Liver (tissue), 9 donors: ENCODE measurements around the gene SH2D2A. TPM values are rescaled to one million over a fixed set of nuclear protein-coding genes. Genes with fewer than 3 reads are reported as not detected.

ENCODE experiments used
- DNase-seq: peaks from one replicate; pipeline ENCODE4 v3.0.0-alpha.2; 2017; ENCODE audit warnings: low spot score
- H3K27ac ChIP-seq, 2 donors: one replicate each; pipeline ENCODE4 v1.7.0; 2013; ENCODE audit warnings: inconsistent platforms in 2 of 2, low read length in 2 of 2, control low read depth in 1 of 2, low read depth in 1 of 2, mild to moderate bottlenecking in 1 of 2
- H3K27me3 ChIP-seq, 4 donors: one replicate each; pipeline versions ENCODE4 v1.6.1 to v1.7.0; 2013; ENCODE audit warnings: low read length in 3 of 4, inconsistent platforms in 1 of 4, mild to moderate bottlenecking in 1 of 4, moderate library complexity in 1 of 4; ENCODE audit not compliant: control insufficient read depth in 4 of 4, insufficient read depth in 4 of 4
- H3K36me3 ChIP-seq, 4 donors: one replicate each; pipeline versions ENCODE4 v1.6.1 to v1.7.0; 2013; ENCODE audit warnings: low read length in 3 of 4, mild to moderate bottlenecking in 3 of 4, low read depth in 1 of 4, moderate library complexity in 1 of 4; ENCODE audit not compliant: control insufficient read depth in 4 of 4, insufficient read depth in 3 of 4
- H3K4me1 ChIP-seq, 4 donors: one replicate each; pipeline versions ENCODE4 v1.6.1 to v1.7.0; 2013; ENCODE audit warnings: low read length in 3 of 4, mild to moderate bottlenecking in 3 of 4, moderate library complexity in 1 of 4; ENCODE audit not compliant: control insufficient read depth in 4 of 4, insufficient read depth in 4 of 4
- H3K4me3 ChIP-seq, 3 donors: one replicate each; pipeline versions ENCODE4 v1.6.1 to v1.7.0; 2013; ENCODE audit warnings: low read length in 3 of 3, control low read depth in 1 of 3, low read depth in 1 of 3, mild to moderate bottlenecking in 1 of 3
- H3K9ac ChIP-seq, 2 donors: one replicate each; pipeline ENCODE4 v1.7.0; 2013; ENCODE audit warnings: low read length in 2 of 2, mild to moderate bottlenecking in 2 of 2, moderate library complexity in 2 of 2, control low read depth in 1 of 2, low read depth in 1 of 2
- H3K9me3 ChIP-seq, 4 donors: one replicate each; pipeline versions ENCODE4 v1.6.1 to v1.7.0; 2013; ENCODE audit warnings: low read length in 3 of 4; ENCODE audit not compliant: control insufficient read depth in 4 of 4
- ATF3 ChIP-seq: IDR thresholded peaks from 2 replicates; pipeline ENCODE4 v1.6.1; 2016; ENCODE audit warnings: antibody characterized with exemption
- FOXA1 ChIP-seq: IDR thresholded peaks from 2 replicates; pipeline ENCODE4 v1.6.1; 2016; ENCODE audit warnings: antibody characterized with exemption
- FOXA2 ChIP-seq: IDR thresholded peaks from 2 replicates; pipeline ENCODE4 v1.6.1; 2016; ENCODE audit warnings: antibody characterized with exemption
- GABPA ChIP-seq, 2 donors: IDR thresholded peaks in 1 of 2; conservative IDR thresholded peaks in 1 of 2; 2 replicates each; pipeline ENCODE4 v1.6.1; 2016; ENCODE audit warnings: antibody characterized with exemption in 2 of 2, mild to moderate bottlenecking in 1 of 2, moderate library complexity in 1 of 2
- HNF4A ChIP-seq, 2 donors: conservative IDR thresholded peaks; 2 replicates each; pipeline ENCODE4 v1.6.1; 2016; ENCODE audit warnings: antibody characterized with exemption in 2 of 2, mild to moderate bottlenecking in 2 of 2
- JUND ChIP-seq, 2 donors: IDR thresholded peaks; 2 replicates each; pipeline ENCODE4 v1.6.1; 2016; ENCODE audit warnings: antibody characterized with exemption in 2 of 2
- NR2F2 ChIP-seq: IDR thresholded peaks from 2 replicates; pipeline ENCODE4 v1.6.1; 2016; ENCODE audit warnings: antibody characterized with exemption
- RAD21 ChIP-seq, 2 donors: IDR thresholded peaks; 2 replicates each; pipeline ENCODE4 v1.6.1; 2016; ENCODE audit warnings: antibody characterized with exemption in 2 of 2, mild to moderate bottlenecking in 2 of 2
- RXRA ChIP-seq, 2 donors: IDR thresholded peaks; 2 replicates each; pipeline ENCODE4 v1.6.1; 2017 to 2018; ENCODE audit warnings: antibody characterized with exemption in 2 of 2, mild to moderate bottlenecking in 1 of 2
- SP1 ChIP-seq: IDR thresholded peaks from 2 replicates; pipeline ENCODE4 v1.6.1; 2018; ENCODE audit warnings: antibody characterized with exemption, mild to moderate bottlenecking
- TAF1 ChIP-seq: conservative IDR thresholded peaks from 2 replicates; pipeline ENCODE4 v1.6.1; 2016; ENCODE audit warnings: antibody characterized with exemption, mild to moderate bottlenecking
- YY1 ChIP-seq: IDR thresholded peaks from 2 replicates; pipeline ENCODE4 v1.6.1; 2016; ENCODE audit warnings: antibody characterized with exemption, mild to moderate bottlenecking
- polyA plus RNA-seq, 2 donors: library from polyadenylated mRNA; stranded (reverse) in 1 of 2; unstranded in 1 of 2; fragments of 200-250 nt in 1 of 2; fragments of >200 nt in 1 of 2; fragmentation: Nextera tagmentation in 1 of 2; extraction: Ambion mirVana in 1 of 2; gene quantifications; one replicate each; pipeline versions ENCODE4 v1.2.1 to v1.2.3, GENCODE V29; 2013 to 2015
- total RNA-seq, 2 donors: library from RNA; depleted of rRNA; stranded (reverse); fragments of >200 nt; gene quantifications; one replicate each; pipeline ENCODE4 v1.2.3, GENCODE V29; 2014
- TF ChIP-seq, protein P1 (sequence below): IDR thresholded peaks from 2 replicates; pipeline ENCODE4 v1.6.1; 2016; ENCODE audit warnings: antibody characterized with exemption
- TF ChIP-seq, protein P2 (sequence below): IDR thresholded peaks from 2 replicates; pipeline ENCODE4 v1.6.1; 2016; ENCODE audit warnings: antibody characterized with exemption
- TF ChIP-seq, protein P3 (sequence below): IDR thresholded peaks from 2 replicates; pipeline ENCODE4 v1.6.1; 2016; ENCODE audit warnings: antibody characterized with exemption, mild to moderate bottlenecking
- TF ChIP-seq, protein P4 (sequence below): fragments of 150-350 bp; IDR thresholded peaks from 2 replicates; pipeline ENCODE4 v1.5.1; 2017; ENCODE audit warnings: improper control_type of control experiment, low read depth, low read length; ENCODE audit not compliant: missing input control
- donor health status: healthy.
- donor health status: healthy.
- donor health status: healthy.
- donor health status: healthy.
- donor health status: healthy.

SH2D2A gene
- total and polyA plus RNA-seq, 4 donors = 0.14 to 0.38 (median 0.24) TPM

DNA sequence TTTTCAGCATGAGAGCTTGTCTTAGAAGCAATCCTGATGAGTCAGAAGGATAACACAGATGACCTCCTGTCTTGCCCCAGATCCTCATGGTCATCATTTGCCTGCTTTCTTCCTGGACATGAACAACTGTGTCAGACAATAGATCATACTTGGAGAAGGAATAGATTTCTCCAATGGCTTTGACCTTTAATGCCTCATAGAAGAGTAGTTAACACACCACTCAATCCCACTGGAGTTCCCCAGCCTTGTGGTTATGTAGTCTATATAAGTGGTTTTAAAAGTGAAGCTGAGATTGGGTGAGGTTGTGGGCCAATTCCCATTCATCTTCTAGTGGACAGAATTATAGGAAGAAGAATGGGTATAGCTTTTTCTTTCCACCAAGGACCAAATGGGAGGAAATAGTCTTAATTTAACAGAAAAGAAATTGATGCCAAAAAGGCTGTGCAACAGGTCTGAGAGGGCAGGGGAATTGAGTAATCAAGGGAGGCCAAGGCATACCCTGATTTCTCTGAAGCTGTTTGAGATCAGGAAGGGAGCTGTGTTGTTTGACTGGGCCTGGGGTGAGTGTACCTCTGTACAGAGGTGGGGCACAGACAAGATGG, 35.0 kb downstream of the SH2D2A start:
- Histone ChIP-seq H3K4me1 (no peaks in the 10 kb centered on the region), H3K27me3 (no peaks in the 10 kb centered on the region), H3K4me3 (no peak overlapping the region), H3K36me3 (peaks cover 2 to 24% (median 16%) of the 10 kb centered on the region in 4 donors), H3K27ac (no peak overlapping the region), H3K9me3 (no peaks in the 10 kb centered on the region), H3K9ac (no peak overlapping the region)
- DNase-seq = no peak
- no peak for TF ChIP-seq NR2F2
- no peak for TF ChIP-seq FOXA2
- TF ChIP-seq RAD21 (IDR thresholded peaks at IDR 0.05) = no peak
- TF ChIP-seq, protein P1, sequence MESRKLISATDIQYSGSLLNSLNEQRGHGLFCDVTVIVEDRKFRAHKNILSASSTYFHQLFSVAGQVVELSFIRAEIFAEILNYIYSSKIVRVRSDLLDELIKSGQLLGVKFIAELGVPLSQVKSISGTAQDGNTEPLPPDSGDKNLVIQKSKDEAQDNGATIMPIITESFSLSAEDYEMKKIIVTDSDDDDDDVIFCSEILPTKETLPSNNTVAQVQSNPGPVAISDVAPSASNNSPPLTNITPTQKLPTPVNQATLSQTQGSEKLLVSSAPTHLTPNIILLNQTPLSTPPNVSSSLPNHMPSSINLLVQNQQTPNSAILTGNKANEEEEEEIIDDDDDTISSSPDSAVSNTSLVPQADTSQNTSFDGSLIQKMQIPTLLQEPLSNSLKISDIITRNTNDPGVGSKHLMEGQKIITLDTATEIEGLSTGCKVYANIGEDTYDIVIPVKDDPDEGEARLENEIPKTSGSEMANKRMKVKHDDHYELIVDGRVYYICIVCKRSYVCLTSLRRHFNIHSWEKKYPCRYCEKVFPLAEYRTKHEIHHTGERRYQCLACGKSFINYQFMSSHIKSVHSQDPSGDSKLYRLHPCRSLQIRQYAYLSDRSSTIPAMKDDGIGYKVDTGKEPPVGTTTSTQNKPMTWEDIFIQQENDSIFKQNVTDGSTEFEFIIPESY = no peak
- TF ChIP-seq FOXA1 = no peak
- TF ChIP-seq, protein P2, sequence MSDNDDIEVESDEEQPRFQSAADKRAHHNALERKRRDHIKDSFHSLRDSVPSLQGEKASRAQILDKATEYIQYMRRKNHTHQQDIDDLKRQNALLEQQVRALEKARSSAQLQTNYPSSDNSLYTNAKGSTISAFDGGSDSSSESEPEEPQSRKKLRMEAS = no peak
- TF ChIP-seq GABPA (IDR thresholded peaks at IDR 0.05 in 1 of 2, conservative IDR thresholded peaks at IDR 0.05 in 1 of 2) = no peak
- TF ChIP-seq, protein P3, sequence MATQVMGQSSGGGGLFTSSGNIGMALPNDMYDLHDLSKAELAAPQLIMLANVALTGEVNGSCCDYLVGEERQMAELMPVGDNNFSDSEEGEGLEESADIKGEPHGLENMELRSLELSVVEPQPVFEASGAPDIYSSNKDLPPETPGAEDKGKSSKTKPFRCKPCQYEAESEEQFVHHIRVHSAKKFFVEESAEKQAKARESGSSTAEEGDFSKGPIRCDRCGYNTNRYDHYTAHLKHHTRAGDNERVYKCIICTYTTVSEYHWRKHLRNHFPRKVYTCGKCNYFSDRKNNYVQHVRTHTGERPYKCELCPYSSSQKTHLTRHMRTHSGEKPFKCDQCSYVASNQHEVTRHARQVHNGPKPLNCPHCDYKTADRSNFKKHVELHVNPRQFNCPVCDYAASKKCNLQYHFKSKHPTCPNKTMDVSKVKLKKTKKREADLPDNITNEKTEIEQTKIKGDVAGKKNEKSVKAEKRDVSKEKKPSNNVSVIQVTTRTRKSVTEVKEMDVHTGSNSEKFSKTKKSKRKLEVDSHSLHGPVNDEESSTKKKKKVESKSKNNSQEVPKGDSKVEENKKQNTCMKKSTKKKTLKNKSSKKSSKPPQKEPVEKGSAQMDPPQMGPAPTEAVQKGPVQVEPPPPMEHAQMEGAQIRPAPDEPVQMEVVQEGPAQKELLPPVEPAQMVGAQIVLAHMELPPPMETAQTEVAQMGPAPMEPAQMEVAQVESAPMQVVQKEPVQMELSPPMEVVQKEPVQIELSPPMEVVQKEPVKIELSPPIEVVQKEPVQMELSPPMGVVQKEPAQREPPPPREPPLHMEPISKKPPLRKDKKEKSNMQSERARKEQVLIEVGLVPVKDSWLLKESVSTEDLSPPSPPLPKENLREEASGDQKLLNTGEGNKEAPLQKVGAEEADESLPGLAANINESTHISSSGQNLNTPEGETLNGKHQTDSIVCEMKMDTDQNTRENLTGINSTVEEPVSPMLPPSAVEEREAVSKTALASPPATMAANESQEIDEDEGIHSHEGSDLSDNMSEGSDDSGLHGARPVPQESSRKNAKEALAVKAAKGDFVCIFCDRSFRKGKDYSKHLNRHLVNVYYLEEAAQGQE = no peak
- no peak for TF ChIP-seq ATF3
- no peak for TF ChIP-seq YY1
- no peak for TF ChIP-seq TAF1
- no peak for TF ChIP-seq SP1
- TF ChIP-seq JUND (IDR thresholded peaks at IDR 0.05) = no peak
- TF ChIP-seq, protein P4, sequence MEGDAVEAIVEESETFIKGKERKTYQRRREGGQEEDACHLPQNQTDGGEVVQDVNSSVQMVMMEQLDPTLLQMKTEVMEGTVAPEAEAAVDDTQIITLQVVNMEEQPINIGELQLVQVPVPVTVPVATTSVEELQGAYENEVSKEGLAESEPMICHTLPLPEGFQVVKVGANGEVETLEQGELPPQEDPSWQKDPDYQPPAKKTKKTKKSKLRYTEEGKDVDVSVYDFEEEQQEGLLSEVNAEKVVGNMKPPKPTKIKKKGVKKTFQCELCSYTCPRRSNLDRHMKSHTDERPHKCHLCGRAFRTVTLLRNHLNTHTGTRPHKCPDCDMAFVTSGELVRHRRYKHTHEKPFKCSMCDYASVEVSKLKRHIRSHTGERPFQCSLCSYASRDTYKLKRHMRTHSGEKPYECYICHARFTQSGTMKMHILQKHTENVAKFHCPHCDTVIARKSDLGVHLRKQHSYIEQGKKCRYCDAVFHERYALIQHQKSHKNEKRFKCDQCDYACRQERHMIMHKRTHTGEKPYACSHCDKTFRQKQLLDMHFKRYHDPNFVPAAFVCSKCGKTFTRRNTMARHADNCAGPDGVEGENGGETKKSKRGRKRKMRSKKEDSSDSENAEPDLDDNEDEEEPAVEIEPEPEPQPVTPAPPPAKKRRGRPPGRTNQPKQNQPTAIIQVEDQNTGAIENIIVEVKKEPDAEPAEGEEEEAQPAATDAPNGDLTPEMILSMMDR = no peak
- TF ChIP-seq HNF4A (conservative IDR thresholded peaks at IDR 0.05) = no peak
- no peak for TF ChIP-seq RXRA (IDR thresholded peaks at IDR 0.05)
